ENCODE results near the gene TTC22. TPM values are rescaled to one million over a fixed set of nuclear protein-coding genes. Genes with fewer than 3 reads are reported as not detected.

Gene TTC22
- polyA plus RNA-seq, 1 donor: 7.3 TPM

DNA sequence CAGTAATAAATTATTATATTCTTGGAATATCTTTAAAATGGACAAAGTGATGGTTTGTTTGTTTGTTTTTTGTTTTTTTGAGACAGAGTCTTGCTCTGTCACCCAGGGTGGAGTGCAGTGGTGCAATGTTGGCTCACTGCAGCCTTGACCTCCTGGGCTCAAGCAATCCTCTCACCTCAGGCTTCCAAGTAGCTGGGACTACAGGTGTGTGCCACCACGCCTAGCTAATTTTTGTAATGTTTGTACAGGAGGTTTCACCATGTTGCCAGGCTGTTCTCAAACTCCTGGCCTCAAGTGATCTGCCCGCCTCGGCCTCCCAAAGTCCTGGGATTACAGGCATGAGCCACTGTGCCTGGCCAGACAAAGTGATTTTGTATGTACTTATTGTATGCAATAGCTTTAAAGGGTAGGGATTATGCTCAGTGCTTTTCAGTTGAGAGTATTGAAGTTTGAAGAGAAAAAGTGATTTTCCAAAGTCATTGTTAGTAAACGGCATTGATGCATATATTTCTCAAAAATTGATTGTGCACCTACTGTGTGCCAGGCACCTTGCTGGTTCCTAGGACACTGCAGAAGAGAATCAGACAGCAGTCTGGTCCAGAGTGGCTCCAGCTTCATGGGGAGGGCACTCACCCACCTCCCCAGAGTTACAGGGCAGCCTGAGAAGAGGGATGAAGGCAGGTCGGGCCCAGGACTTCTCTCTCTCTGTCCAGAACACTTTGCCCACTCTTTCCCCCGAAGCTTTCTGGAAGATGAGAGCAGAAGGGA is 34.2 kb upstream of the TTC22 start:
- no peak for DNase-seq

DNA sequence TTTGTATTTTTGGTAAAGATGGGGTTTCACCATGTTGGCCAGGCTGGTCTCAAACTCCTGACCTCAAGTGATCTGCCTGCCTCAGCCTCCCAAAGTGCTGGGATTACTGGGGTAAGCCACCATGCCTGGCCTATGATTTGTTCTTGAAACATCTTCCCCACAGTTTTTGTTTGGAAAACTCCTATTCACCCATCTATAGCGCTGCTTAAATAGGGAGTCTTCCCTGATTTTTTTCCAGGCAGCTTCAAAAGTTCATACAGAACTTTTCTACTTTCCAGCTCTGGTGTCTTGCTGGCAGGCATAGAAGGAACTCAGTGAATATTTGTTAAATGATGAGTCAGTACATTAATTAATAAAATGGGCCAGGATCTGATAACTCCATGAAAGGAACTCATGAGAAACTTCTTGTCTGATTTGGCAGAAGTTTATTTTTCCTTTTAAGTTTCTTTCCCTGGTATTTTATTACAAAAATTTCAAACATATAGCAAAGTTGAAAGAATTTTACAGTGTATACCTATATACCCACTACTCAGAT is 33.0 kb upstream of the TTC22 start:
- no peak for DNase-seq

DNA sequence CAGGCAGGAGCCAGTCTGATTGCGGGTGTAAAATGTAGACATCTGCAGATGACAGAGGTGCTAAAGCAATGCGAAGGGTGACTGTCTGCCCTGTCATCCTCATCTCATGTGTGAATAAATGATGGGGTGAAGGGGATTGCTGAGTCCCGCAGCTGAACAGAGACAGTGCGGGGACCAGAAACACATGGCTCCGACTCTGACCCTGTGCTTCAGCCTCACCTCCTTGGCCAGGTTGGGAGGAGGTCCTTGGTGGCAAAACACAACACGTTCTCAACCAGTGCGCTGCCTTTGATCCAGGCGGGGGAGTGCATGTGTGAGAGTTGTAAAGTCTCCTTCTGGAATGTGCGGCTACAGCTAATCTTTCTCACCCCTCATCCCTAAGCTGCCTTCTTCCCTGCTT is 32.0 kb upstream of the TTC22 start:
- DNase-seq: no peak

DNA sequence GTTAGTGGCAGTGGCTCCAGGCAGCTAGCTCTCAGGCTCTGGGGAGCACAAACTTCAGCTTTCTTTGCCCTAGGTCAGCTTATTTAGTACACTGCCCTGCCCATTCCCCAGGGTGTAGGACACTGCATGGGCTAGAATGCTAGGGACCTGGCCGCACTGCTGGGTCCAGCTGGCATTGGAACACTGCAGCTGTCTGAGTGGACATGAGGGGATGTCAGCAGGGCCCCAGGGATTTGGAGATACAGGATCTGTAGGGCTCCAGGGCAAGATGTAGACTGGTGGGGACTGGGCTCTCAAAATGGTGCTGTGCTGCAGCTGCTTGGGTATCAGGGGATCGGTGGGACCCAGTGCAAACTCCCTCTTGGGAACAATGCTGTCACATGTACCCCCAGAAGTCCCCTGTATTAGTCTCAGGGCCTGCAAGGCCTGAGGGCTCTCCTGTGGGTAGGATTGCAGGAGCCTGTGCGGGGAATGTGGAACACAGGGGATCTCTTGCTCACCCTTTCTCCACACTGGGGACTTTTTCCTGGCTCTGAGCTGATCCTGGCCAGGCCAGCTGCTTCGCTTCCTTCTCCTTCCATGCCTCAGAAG is 25.2 kb upstream of the TTC22 start:
- no peak for DNase-seq

DNA sequence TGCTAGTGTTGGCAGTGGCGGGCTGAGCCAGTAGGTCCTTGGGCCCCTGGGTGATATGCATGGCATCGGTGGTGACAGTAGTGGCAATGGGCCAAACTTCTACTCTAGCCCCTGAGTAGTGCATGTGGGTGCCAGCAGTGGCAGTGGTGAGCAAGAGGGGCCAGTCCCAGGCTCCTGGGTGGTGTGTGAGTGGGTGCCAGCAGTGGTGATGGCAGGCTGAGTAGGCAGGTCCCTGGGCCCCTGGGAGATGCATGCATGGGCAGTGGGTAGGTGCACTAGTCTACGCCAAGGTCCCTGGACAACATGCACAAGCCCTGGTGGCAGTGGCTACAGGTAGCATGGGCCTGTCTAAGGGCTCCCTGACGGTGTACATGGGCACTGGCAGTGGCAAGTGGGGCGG is 24.6 kb upstream of the TTC22 start:
- DNase-seq: no peak

DNA sequence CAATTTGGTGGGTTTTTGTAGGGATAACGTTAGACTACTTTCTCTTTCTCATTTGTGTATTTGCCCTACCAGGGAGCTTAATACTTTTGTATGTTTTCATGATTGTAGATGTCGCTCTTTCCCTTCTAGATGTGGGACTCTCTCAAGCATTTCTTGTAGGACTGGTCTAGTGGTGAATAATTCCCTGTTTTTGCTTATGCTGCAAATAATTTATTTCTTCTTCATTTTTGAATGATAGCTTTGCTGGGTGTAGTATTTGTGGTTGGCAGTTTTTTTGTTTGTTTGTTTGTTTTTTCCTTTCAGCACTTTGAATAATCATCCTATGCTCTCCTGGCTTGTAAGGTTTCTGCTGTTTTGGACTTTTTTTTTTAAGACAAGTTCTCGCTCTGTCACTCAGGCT is 22.5 kb upstream of the TTC22 start:
- no peak for DNase-seq

DNA sequence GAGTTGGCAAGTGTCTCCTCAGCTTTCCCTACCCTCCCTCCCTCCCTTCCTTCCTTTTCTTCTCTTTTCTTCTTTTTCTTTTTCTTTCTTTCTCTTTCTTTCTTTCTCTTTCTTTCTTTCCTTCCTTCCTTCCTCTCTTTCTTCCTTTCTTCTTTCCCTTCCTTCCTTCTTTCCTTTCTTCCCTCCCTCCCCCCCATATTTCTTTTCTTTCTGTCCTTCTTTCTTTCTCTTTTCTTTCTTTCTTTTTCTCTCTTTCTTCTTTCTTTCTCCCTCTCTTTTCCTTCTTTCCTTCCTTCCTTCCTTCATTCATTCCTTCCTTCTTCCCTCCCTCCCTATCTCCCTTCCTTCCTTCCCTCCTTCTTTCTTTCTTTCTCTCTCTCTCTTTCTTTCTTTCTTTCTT is 18.6 kb upstream of the TTC22 start:
- DNase-seq: no peak

DNA sequence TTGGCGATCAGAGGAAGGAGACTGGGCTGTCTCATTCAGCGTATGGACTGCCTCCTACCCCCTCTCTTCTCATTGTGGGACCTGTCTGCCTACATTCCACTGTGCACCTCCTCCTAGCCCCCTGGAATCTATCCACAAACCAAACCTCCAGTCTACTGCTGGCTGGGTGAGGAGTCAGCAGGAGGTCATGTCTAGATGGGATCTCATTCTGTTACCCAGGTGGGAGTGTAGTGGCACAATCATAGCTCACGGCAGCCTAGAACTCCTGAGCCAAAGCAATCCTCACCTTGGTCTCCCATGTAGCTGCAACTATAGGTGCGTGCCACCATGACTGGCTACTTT is 18.0 kb upstream of the TTC22 start:
- DNase-seq: no peak

DNA sequence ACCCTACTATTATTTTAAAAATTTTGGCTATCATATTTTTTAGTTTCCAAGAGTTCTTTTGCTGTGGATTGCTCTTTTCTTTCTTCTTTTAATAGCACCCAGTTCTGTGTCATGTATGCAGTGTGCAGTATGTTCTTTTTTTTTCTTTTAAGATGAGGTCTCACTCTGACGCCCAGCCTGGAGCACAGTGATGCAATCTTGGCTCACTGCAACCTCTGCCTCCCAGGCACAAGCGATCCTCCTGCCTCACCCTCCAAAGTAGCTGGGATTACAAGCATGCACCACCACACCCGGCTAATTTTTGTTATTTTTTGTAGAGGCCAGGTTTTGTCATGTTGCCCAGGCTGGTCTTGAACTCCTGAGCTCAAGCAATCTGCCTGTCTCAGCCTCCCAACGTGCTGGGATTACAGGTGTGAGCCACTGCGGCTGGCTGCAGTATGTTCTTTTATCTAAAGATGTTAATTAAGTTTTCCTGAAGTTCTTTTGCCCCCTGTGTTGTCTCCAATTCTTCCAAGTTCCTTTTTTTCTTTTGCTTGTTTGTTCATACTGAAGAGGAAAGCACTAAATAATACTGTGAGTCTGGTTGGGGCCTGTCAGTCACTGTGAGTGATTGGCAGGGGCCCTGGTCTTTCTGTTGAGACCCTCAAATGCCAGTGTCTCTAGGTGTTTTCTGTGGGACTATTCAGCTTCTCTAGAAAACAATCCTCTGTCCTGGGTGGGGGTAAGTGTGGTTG is 17.5 kb upstream of the TTC22 start:
- DNase-seq: no peak

DNA sequence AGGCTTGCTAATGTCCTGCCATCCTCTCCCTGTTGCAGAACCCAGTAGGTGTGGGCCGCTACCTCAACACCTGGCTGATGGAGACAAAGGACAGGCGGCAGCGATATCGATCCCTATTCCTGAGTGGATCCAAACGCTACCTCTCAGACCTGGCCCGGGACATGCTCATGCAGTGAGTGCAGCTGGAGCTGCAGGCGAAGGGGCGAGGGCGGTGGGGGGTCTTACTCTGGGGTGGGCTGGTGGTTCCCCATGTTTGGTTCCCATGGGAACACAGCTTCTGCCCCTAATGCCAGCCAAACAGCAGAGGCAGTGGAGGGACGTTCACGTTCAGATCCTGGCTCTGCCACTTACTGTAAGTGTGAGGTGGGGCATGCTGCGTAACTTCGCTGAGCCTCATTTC is 15.8 kb upstream of the TTC22 start:
- DNase-seq: no peak

DNA sequence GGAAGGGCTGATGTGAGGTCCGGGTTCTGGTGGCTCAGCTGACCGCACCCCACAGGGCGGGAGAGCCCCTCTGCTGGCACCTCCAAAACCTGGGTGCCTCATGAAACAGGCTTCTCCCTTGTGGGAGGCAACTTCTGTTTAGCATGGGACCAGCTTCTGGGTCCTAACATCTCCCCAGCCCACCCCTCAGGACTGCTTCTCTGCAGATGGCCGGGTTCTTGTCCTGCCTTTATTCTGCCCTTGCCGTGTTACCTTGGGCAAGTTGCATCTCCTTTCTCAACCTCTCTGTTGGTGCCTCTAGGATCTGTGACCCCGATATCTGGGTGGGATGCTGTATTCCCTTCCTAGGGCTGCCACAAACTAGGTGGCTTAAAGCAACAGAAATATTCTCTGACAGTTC is 15.0 kb upstream of the TTC22 start:
- no peak for DNase-seq

DNA sequence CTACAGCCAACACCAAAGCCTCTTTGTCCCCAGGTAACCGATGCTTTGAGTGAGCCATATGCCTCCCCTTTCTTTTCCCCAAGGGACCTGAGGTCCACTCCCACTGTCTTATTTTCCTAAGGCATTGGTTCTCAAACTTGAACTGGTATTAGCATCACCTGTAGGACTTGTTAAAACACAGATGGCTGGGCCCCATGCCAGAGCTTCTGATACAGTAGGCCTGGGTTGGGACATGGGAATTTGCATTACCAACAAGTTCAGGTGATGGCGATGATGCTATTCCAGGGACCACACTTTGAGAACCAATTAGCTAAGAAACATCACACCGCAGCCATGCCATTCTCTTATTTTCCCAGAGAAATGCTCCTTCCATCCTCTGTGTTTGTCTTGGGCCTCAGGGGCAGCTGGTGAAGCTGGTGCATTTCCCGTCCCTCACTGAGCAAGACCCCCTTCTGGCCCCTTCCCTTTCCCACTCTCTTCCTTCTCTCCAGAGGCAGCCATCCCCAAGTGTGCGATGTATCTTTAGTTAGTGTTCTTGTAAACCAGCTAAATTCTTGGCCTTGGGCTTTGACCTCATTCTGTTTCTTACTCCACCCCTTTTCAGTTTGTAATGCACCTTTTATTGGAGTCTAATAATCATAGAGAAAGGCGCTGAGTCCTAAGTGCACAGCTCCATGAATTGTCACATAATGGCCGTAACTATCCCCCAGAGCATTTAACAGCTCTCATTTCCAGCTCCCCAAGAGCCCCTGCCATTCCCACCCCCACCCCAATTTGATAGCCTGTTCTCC is 14.2 kb upstream of the TTC22 start:
- DNase-seq: no peak

DNA sequence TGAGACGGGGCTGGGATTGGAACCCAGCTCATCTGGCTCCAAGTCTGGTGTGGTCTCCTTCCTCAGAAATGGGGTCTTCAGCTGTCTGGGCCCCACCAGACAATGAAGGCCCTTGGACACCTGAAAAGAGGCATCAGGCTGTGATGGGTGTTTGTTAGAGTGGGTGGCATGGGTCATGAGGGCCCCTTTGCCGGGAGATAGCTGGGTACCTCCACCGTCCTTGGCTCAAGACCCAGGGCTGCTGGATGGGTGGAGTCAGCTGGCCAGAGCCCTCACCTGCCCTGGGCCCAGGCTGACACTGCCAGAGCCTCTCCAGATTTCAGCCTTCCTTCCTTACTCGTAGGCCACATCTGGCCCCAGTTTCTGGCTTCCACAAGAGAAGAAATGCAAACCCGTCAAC is 13.4 kb upstream of the TTC22 start:
- DNase-seq: no peak

DNA sequence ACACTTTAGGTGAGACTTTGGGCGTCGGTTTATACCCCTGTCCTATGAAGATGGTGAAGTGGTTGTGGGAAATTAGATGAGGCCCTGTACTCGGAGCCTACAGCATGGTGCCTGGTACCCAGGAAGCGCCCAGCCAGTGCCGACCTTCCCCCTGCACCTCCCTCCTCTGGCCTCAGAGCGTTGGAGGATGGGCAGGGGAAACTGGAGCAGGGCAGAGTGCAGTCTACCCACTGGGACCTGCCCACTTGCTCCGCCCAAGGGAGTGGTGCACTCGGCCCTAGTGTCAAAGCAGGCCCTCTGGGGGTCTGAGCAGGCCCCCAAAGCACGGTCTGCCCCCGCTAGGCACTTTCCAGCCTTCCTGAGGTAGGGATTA is 13.0 kb upstream of the TTC22 start:
- no peak for DNase-seq

DNA sequence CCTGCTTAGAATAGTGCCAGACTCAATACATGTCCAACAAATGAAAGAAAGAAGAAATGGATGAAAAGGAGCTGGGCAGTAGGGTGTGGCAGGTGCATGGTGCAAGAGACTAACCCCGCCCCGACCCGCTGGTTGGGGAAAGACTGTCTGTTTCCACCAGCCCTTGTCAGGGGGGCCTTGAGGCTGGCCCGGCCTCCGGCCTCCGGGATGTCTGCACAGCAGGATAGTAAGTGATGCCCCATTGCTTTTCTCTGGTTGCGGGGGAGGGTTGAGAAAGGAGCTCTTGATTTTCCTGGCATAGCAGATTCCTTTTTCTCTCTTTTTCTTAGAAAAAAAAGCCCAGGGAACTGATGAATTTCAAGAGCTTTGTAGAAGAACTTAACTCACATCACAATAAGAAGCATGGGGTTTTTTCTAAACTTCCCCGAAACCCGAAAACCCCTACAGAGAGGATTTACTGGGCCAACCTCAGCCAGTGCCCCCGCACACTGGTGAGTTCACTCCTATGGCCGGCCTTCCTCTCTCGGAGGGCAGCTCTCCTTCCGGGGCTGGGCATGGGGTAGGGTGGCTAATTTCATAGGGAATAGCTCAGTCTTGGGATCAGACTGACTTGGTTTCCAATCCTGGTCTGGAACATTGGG is 12.5 kb upstream of the TTC22 start:
- peak; percentile 44 for DNase-seq

DNA sequence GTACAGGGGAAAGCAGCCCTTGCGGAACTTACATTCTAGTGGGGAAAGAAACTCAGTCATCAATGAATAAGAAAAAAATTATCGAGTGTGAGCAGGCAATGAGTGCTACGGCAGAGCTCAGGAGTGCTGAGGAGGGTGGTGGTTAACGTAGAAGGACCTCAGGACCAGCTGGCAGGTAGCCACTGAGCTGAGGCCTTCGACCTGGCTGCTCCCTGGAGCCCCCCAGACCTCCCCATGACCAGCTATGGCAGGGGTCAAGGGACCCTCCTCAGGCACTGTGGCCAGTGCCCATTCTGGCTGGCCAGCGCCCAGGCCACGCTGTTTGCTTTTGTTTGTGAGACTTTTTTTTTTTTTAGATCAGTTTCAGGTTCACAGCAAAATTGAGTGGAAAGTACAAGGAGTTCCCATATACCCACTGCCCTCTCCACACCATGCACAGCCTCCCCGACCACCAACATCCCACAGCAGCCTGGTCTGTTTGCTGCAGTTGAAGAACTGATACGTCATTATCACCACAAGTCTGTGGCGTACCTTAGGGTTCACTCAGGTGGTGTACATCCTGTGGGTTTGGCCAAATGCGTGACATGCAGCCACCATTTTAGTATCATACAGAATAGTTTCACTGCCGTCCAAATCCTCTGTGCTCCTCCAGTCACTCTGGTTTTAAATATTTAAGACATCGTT is 11.8 kb upstream of the TTC22 start:
- no peak for DNase-seq

DNA sequence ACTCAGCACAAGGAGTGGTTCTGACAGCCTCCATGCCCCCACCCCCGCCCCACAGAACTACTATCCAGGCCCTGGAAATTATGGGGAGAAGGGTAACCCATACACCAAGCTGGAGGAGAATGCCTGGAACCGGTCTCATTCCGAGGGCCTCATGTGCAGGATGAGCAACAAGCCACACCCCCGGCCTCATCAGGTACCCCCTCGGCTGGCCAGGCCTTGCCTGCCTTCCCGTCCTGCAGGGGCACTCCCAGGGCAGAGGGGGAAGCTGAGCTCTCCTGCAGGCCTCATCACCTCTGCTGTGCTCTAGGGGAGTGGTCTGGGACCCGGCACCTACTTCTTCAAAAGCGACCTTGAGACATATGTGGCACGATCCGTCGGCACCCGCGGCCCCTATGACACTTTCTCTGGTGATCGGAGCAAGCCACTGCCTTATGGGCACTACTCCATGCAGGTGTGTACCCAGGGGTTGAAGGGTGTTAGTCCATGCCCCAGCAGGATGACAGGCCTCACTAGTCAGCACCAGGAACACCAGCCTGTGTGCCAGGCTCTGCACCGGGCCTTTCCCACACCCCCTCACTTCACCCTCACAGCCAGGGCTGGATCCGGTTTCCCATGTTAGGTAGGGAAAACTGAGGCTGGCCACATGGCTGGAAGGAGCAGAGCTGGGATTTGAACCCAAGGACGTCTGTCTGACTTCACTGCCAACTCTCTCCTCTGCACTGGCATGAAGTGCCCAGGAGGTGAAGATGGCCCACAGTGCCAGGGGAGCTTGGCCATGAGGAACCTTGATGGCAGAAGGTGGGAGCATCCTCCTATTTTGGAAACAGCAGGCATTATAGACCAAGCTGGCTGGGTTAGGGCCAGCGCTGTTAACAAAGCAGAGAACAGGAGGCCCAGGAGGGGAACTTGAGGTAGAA is 10.9 kb upstream of the TTC22 start:
- no peak for DNase-seq

DNA sequence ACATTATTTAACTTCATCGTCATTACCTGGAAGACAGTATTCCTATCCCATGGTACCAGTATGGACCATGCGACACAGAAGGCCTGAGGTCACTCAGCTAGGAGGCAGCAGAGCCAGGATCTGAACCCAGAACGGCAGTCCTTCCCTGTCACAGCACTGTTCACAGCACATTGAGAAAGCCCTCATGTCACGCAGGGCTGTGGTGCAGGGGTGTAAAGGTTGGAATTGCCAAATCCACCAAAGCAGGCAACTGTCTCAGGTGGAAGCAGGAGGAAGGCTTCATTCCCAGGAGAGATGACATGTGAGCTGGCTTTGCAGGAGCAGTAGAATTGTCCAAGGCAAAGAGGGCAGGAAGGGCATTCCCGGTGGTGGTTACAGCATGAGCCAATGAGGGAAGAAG is 9.9 kb upstream of the TTC22 start:
- no peak for DNase-seq

DNA sequence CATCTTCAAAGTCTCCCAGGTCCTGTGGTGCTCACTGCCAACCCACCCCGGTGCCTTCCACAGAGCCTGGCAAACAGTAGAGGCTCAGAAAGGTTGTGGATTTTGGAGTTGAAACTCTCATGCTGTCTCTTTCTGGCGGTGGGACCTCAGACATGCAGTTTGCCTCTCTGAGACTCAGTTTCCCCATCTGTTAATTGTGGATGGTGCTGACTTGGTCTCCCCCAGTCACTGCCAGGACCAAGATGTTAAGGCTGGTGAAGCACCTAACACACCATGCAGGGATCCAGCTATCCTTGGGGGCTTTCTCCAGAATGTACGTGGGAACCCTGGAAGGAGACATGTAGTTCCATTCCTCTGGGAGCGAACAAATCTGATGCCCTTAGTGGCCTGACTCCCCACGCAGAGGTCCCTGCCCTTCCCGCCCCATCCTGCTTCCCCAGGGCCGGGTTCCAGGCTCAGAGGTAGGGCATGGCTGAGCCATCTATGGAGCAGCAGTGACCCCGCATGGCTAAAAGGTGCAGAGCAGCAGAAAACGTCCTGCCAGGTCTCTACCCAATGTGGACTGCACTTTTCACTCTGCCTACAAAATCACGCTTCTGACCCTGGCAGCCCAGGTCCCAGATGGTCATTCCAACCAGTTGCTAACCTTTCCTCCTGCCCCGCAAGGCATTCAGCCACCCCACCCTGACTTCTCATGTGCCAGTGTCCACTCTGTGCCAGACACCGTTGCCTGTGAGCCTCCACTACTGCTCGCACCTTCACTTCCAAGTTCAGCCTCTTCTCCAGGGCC is 9.2 kb upstream of the TTC22 start:
- DNase-seq: peak; percentile 49
